Kidney epithelial cell (primary cell): ENCODE results near the gene NCOA1. TPM values are rescaled to one million over a fixed set of nuclear protein-coding genes. Genes with fewer than 3 reads are reported as not detected.
A peak's percentile ranks its signal among the peaks of the same experiment; 100 is the strongest.

ENCODE experiments used
- DNase-seq: peaks from one replicate; pipeline ENCODE4 v3.0.0-alpha.2; 2010; ENCODE audit warnings: low read depth
- H3K27me3 ChIP-seq: 2 replicates; pipeline ENCODE4 v1.6.0; 2011; ENCODE audit warnings: low read length; ENCODE audit not compliant: control insufficient read depth, insufficient read depth
- H3K36me3 ChIP-seq: 2 replicates; pipeline ENCODE4 v1.5.1; 2011; ENCODE audit warnings: low read length; ENCODE audit not compliant: control insufficient read depth, insufficient read depth
- H3K4me3 ChIP-seq: 2 replicates; pipeline ENCODE4 v1.5.1; 2011; ENCODE audit warnings: low read depth, mild to moderate bottlenecking, control low read depth, low read length
- total RNA-seq: library from RNA; depleted of rRNA; stranded (reverse); fragments of >200 nt; gene quantifications from 2 replicates; pipeline ENCODE4 v1.2.3, GENCODE V29; 2015
- TF ChIP-seq, protein P1 (sequence below): IDR thresholded peaks from 2 replicates; pipeline ENCODE4 v1.5.1; 2011; ENCODE audit warnings: mild to moderate bottlenecking, moderate library complexity, low read length, control low read depth, inconsistent platforms; ENCODE audit not compliant: insufficient read depth, poor library complexity, severe bottlenecking

Gene NCOA1
- total RNA-seq, 1 donor from 2014 or later = 13.3 TPM

GRCh38 chr2:24453379-24454073 lies 37.5 kb upstream of the NCOA1 start:
- DNase-seq = no peak

GRCh38 chr2:24454294-24454693 lies 36.8 kb upstream of the NCOA1 start:
- Histone ChIP-seq H3K4me3 (peak overlapping the region; percentile 0), H3K36me3 (no peaks in the 10 kb centered on the region), H3K27me3 (no peaks in the 10 kb centered on the region)
- DNase-seq = no peak
- TF ChIP-seq, protein P1, sequence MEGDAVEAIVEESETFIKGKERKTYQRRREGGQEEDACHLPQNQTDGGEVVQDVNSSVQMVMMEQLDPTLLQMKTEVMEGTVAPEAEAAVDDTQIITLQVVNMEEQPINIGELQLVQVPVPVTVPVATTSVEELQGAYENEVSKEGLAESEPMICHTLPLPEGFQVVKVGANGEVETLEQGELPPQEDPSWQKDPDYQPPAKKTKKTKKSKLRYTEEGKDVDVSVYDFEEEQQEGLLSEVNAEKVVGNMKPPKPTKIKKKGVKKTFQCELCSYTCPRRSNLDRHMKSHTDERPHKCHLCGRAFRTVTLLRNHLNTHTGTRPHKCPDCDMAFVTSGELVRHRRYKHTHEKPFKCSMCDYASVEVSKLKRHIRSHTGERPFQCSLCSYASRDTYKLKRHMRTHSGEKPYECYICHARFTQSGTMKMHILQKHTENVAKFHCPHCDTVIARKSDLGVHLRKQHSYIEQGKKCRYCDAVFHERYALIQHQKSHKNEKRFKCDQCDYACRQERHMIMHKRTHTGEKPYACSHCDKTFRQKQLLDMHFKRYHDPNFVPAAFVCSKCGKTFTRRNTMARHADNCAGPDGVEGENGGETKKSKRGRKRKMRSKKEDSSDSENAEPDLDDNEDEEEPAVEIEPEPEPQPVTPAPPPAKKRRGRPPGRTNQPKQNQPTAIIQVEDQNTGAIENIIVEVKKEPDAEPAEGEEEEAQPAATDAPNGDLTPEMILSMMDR = no peak

More at GRCh38 chr2:24453379-24454073, 37.5 kb upstream of the NCOA1 start:
- Histone ChIP-seq H3K4me3 (no peak overlapping the region), H3K36me3 (no peaks in the 10 kb centered on the region), H3K27me3 (no peaks in the 10 kb centered on the region)
- TF ChIP-seq, protein P1 = no peak

DNA sequence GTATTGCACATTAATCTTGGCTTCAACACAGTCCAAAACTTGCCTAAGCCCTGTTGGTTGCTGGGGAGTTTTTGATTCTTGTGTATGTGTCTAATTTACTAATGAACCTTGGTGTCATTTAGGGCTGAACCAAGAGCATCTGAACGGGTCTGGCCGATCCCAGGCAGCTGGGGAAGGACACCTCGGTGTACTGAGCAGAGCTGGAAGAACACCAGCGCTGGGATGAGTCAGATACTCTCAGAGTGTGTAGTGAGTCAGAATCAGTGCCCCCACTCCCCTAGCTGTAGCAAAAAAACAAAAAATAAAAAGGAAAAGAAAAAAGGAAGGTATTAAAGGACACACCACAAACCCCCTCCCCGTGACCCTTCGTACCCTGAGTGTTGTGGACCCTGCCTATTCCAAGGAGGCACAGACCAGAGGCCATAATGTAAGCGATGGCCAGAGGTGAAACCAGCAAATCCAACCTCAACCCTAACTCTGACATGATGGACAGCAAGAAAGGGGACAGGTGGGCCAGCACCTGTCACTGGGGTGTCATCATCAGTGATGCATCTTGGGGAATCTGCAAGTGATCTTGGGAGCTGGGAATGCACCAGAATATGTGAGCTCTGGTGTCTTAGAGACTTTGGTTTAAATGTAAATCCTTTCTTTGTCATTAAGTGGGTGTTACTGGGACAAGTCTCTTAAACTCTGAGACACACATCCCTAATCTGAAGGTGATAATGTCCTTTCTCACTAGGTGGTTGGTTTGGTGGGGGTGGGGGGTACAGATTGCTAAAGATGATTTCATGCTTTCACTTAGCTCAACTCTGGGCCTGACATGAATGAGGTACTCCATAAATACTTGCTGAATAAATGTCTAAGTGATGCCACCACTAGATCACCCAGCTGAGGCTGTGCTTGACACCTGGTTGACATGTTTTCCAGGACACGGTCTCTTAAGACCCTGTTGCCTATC lies 34.2 kb upstream of the NCOA1 start:
- no peaks in the 10 kb centered on the region for H3K27me3 ChIP-seq
- no peak overlapping the region for H3K4me3 ChIP-seq
- TF ChIP-seq, protein P1 = no peak
- DNase-seq = peak; percentile 61
- no peaks in the 10 kb centered on the region for H3K36me3 ChIP-seq

- TF ChIP-seq, protein P1 = no peak
- no peaks in the 10 kb centered on the region for H3K27me3 ChIP-seq
- H3K36me3 ChIP-seq = no peaks in the 10 kb centered on the region
Observed at GRCh38 chr2:24457696-24458386, 33.2 kb upstream of the NCOA1 start.

GRCh38 chr2:24459224-24460161 lies 31.6 kb upstream of the NCOA1 start:
- TF ChIP-seq, protein P1 = no peak
- no peak for DNase-seq
- Histone ChIP-seq H3K36me3 (no peaks in the 10 kb centered on the region), H3K27me3 (peaks cover 2% of the 10 kb centered on the region), H3K4me3 (no peak overlapping the region)

More at GRCh38 chr2:24457696-24458386, 33.2 kb upstream of the NCOA1 start:
- DNase-seq = no peak
- H3K4me3 ChIP-seq = no peak overlapping the region
